DND-41 (cell line): ENCODE results near the gene FGF8.

Source experiments
- ATAC-seq: fragments of 200-7000 bp; cut with Tn5 transposase; 3 replicates; pipeline ENCODE4 v1.9.1; 2021; ENCODE audit warnings: low read depth; ENCODE audit not compliant: insufficient read depth
- DNase-seq: peaks from one replicate; pipeline ENCODE4 v3.0.0-alpha.2; 2020
- H2AFZ ChIP-seq: 2 replicates; pipeline ENCODE4 v1.6.0; 2012; ENCODE audit warnings: low read depth, low read length
- H3K27ac ChIP-seq: 2 replicates; pipeline ENCODE4 v1.5.1; 2012; ENCODE audit warnings: low read length, inconsistent platforms
- H3K27me3 ChIP-seq: fragments of 200-600 bp; sonication (generic); 2 replicates; pipeline ENCODE4 v1.6.0; 2012; ENCODE audit warnings: low read length, mild to moderate bottlenecking, inconsistent platforms; ENCODE audit not compliant: insufficient read depth, poor library complexity
- H3K36me3 ChIP-seq: 2 replicates; pipeline ENCODE4 v1.5.1; 2012; ENCODE audit warnings: low read length, inconsistent platforms; ENCODE audit not compliant: insufficient read depth
- H3K4me1 ChIP-seq: 2 replicates; pipeline ENCODE4 v1.5.1; 2012; ENCODE audit warnings: mild to moderate bottlenecking, low read length; ENCODE audit not compliant: insufficient read depth
- H3K4me2 ChIP-seq: 2 replicates; pipeline ENCODE4 v1.6.0; 2012; ENCODE audit warnings: mild to moderate bottlenecking, moderate library complexity, low read length, inconsistent platforms; ENCODE audit not compliant: insufficient read depth
- H3K4me3 ChIP-seq, 2 experiments: fragments of 200-600 bp in 1 of 2; shearing (Covaris generic) in 1 of 2; 2 replicates each; pipeline ENCODE4 v1.5.1; 2012 to 2016; ENCODE audit warnings: inconsistent platforms in 2 of 2, low read length in 2 of 2, mild to moderate bottlenecking in 2 of 2, low read depth in 1 of 2, moderate library complexity in 1 of 2
- H3K79me2 ChIP-seq: 2 replicates; pipeline ENCODE4 v1.6.0; 2012; ENCODE audit warnings: low read length, inconsistent platforms; ENCODE audit not compliant: insufficient read depth
- H3K9ac ChIP-seq: 2 replicates; pipeline ENCODE4 v1.6.0; 2012; ENCODE audit warnings: low read depth, mild to moderate bottlenecking, inconsistent platforms, low read length, moderate library complexity
- H3K9me3 ChIP-seq: 2 replicates; pipeline ENCODE4 v1.5.1; 2012; ENCODE audit warnings: low read length, moderate library complexity, mild to moderate bottlenecking, inconsistent platforms; ENCODE audit not compliant: insufficient read depth, severe bottlenecking
- H4K20me1 ChIP-seq: 2 replicates; pipeline ENCODE4 v1.6.0; 2012; ENCODE audit warnings: low read length; ENCODE audit not compliant: insufficient read depth
- EZH2 ChIP-seq: IDR thresholded peaks from 3 replicates; pipeline ENCODE4 v1.6.1; 2012; ENCODE audit warnings: borderline replicate concordance, low read depth, mild to moderate bottlenecking, moderate library complexity, low read length, inconsistent platforms; ENCODE audit not compliant: severe bottlenecking
- TF ChIP-seq, protein P1 (sequence below): IDR thresholded peaks from 2 replicates; pipeline ENCODE4 v1.5.1; 2012; ENCODE audit warnings: borderline replicate concordance, low read length, moderate library complexity, mild to moderate bottlenecking; ENCODE audit not compliant: poor library complexity, severe bottlenecking; ENCODE audit errors: extremely low read depth

Gene FGF8

DNA sequence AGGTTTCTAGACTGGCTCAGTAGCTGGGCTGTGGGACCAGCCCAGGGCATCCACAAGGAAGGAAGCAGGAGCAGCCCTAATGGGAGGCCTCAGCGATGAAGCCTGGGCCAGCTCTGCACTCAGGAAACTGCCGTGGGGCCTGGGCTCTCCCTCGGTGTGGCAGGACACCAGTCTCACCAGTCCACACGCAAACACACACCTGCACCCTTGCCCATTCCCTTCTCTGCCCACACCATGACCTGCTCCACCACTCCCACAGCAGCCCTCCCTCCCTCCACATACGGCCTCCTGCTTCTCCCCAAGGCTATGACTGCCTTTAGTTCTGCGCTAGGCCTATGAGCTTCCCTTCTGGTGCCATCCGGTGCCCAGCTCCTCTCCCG is 7.1 kb downstream of the FGF8 start:
- no peak for DNase-seq
- TF ChIP-seq, protein P1, sequence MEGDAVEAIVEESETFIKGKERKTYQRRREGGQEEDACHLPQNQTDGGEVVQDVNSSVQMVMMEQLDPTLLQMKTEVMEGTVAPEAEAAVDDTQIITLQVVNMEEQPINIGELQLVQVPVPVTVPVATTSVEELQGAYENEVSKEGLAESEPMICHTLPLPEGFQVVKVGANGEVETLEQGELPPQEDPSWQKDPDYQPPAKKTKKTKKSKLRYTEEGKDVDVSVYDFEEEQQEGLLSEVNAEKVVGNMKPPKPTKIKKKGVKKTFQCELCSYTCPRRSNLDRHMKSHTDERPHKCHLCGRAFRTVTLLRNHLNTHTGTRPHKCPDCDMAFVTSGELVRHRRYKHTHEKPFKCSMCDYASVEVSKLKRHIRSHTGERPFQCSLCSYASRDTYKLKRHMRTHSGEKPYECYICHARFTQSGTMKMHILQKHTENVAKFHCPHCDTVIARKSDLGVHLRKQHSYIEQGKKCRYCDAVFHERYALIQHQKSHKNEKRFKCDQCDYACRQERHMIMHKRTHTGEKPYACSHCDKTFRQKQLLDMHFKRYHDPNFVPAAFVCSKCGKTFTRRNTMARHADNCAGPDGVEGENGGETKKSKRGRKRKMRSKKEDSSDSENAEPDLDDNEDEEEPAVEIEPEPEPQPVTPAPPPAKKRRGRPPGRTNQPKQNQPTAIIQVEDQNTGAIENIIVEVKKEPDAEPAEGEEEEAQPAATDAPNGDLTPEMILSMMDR: no peak
- Histone ChIP-seq H3K36me3 (no peaks in the 10 kb centered on the region), H3K27ac (no peak overlapping the region), H3K79me2 (no peaks in the 10 kb centered on the region), H3K9me3 (no peaks in the 10 kb centered on the region), H3K9ac (no peak overlapping the region), H3K4me2 (no peak overlapping the region), H2AFZ (no peak overlapping the region), H3K4me1 (no peaks in the 10 kb centered on the region), H4K20me1 (no peaks in the 10 kb centered on the region), H3K4me3 (no peak overlapping the region), H3K27me3 (peaks cover 5% of the 10 kb centered on the region)
- ATAC-seq: no peak

GRCh38 chr10:101767966-101768790 is 7.7 kb downstream of the FGF8 start:
- no peak overlapping the region for H2AFZ ChIP-seq
- no peak overlapping the region for H3K4me3 ChIP-seq
- no peaks in the 10 kb centered on the region for H3K9me3 ChIP-seq
- no peaks in the 10 kb centered on the region for H3K36me3 ChIP-seq
- TF ChIP-seq EZH2: no peak
- TF ChIP-seq, protein P1: no peak
- H3K27me3 ChIP-seq: peaks cover 5% of the 10 kb centered on the region
- H3K9ac ChIP-seq: no peak overlapping the region
- no peaks in the 10 kb centered on the region for H3K4me1 ChIP-seq
- H4K20me1 ChIP-seq: no peaks in the 10 kb centered on the region
- ATAC-seq (no peak), DNase-seq (no peak)
- no peak overlapping the region for H3K4me2 ChIP-seq
- no peak overlapping the region for H3K27ac ChIP-seq
- no peaks in the 10 kb centered on the region for H3K79me2 ChIP-seq

DNA sequence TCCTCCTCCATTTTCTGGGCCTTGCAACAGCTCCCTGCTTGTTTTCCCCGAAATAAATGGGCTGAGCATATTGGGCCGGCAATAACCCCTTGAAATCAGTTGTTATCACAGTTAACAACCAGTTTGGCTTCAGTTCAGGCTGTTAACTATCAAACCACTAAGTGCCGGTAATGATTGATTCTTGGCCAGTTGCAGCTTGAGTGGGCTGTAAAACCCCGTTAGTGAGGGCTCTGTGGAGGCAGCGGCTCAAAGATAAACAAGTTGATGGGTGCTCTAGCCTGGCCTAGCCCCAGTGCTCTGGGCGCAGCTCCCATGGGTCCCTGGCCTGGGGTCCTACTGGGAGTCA is 8.3 kb downstream of the FGF8 start:
- Histone ChIP-seq H3K79me2 (no peaks in the 10 kb centered on the region), H3K27ac (no peak overlapping the region), H3K4me2 (no peak overlapping the region), H4K20me1 (no peaks in the 10 kb centered on the region), H3K9ac (no peak overlapping the region), H3K4me3 (no peak overlapping the region), H3K4me1 (no peaks in the 10 kb centered on the region), H3K36me3 (no peaks in the 10 kb centered on the region), H3K9me3 (no peaks in the 10 kb centered on the region), H3K27me3 (peaks cover 5% of the 10 kb centered on the region), H2AFZ (no peak overlapping the region)
- ATAC-seq: no peak
- no peak for DNase-seq
- TF ChIP-seq, protein P1: no peak
- TF ChIP-seq EZH2: no peak
